Peyer's patch (tissue), 4 donors: ENCODE measurements around the gene SH3BP5L.
"Not testable (repeated sequence)": the region's sequence is repeated elsewhere in the genome, so short reads cannot be mapped to it uniquely, and the experiment has no call there.

ENCODE experiments used
- CTCF ChIP-seq, 6 experiments: fragments of 450-650 bp in 4 of 6; fragments of 200-600 bp in 2 of 6; sonication (generic) in 1 of 6; IDR thresholded peaks; one replicate each; pipeline ENCODE4 v1.5.1; 2017 to 2019; ENCODE audit warnings: antibody characterized with exemption in 6 of 6, mild to moderate bottlenecking in 3 of 6, moderate library complexity in 1 of 6
- POLR2A ChIP-seq, 2 donors: fragments of 450-650 bp; IDR thresholded peaks; one replicate each; pipeline ENCODE4 v1.5.1; 2017; ENCODE audit warnings: antibody characterized with exemption in 2 of 2, mild to moderate bottlenecking in 2 of 2, moderate library complexity in 2 of 2

- not testable (repeated sequence) for TF ChIP-seq CTCF, POLR2A (IDR thresholded peaks at IDR 0.05)
Observed at GRCh38 chr1:248830718-248831017, 5.0 kb upstream of the SH3BP5L start.
